ENCODE results near the gene PDZRN4.

- TF ChIP-seq CTCF (IDR thresholded peaks at IDR 0.05; ENCODE audit: insufficient read depth, low read length, poor library complexity, severe bottlenecking): no peak
- TF ChIP-seq EZH2phosphoT487 (conservative IDR thresholded peaks at IDR 0.05; ENCODE audit: low read length): no peak
Measured at GRCh38 chr12:41552588-41552987, 364.5 kb downstream of the PDZRN4 start.
